ENCODE results near the gene SENP3.

The SENP3 gene

DNA sequence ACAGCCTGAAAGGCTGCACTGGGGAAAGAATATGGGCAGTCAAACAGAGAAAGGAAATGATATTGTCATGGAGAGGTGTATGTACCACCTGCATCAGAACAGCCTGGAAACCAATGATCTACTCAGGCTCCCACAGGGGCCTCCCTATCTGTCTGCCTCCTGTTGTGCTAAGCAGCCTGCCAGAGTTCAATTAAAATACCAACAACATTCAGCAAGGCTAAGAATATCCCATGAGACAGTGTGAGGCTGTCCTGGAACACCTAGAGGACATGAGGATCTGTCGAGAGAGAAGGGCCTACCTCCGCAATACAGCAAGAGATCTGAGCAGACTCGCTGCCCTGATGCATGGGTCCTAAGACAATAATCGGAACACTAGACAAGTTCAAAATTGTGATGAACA is 44.6 kb downstream of the SENP3 start:
- DNase-seq: no peak

DNA sequence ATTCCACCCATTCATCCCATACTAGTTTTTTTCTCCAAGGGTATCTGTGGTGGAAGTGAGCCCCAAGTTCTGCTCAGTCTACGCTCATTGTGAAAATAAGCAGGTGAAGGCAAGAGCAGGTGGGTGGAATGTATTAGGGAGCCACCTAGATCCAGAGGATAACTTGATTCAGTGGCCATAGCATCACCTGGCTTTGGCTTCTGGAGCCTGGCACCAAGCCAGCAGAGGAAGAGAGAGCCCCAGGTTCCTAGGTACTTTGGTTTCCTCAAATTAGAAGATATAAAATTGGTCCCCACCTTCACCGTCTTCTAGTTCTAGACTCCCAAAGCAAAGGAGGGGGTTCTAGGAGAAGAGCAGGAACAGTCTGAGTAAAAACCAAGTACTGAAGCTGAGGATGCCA is 48.9 kb downstream of the SENP3 start:
- no peak for DNase-seq

DNA sequence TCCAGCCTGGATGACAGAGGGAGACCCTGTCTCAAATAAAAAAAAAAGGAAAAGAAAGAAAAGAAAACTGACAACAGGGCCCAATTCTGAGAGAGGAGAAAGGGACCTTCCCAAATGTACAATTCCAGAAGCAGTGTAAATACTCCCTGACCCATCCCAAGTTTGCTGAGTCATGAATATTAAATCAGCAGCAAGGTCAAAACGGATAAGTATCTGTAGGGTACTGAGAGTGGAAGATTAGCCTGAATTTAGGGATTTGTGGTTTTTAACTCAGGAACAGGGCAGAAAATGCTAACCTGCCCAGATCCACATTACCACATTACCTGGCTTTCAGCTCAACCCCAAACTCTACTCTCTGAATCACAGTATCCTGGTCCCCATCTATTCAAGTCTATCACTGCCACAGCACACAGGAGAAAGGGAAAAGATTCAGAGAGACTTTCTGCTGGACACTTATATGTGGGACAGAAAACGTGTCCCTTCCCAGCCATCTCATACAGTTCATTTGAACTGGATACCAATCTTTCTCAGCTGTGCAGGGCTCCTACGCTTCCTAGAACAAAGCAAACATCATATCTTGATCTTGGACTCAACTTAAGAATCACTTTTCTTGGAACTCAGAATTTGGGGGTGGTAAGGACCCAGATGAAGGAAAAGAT is 50.0 kb downstream of the SENP3 start:
- no peak for DNase-seq

DNA sequence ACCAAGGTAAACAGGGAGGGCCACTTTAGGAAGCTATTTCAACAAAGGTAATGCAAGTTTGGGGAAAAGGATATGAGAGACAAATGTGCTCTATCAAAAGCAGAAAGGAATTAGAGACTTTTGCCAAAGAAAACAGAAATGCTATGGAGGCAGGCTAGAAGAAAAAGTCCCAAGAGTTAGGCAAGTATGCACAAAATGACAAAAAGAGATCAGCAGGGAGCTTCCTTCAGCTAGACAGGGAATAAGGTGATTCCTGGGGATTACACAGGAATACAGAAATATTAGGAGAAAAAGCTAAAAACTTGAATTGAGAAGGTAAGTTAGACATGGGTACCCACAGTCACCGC is 50.5 kb downstream of the SENP3 start:
- no peak for DNase-seq

- DNase-seq: no peak
These were observed 52.2 kb downstream of the SENP3 start for GRCh38 chr17:7613769-7614424.

DNA sequence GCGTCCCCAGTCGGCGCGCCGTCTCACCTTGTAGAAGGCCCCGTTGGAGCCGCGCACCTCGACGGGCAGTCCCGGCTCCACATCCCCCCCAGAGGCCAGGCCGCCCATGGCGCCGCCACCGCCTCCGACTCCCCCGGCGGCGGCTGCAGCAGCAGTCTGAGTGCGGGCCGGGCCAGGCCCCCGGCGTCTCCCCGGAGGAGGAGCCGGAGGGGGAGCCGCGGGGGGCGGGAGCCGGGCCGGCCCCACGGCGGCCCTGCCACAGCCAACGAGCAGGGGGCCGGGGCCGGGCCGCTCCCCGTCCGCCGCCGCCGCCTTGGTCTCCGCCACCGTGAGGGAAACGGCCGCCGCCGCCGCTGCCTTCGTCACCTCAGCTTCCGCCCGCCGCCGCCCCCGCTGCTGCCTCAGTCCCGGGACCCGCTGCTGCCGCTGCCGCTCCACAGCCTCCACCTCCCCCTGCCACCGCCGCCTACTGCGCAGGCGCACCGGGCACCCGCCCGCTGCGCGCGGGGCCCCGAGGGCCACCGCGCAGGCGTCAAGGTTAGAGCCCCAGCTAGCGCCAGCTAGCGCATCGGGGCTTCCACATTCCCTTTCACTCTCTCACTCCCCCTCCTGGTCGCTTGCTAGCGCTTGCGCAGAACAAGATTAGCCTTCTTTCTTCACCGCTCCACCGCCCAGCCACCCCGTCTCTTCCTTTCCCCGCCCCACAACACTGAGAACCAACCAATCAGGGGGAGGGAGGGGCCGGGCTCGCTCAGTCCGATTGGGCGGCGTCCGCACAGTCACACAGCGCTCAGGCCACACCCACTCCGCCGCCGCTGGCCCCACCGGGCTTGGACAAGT is 52.9 kb downstream of the SENP3 start, which contains the start of gene FXR2:
Gene FXR2 (minus strand): TSS at position 473 of the 840 bp plus-strand sequence. CDS start 365 bp downstream, at position 108.
- peak; percentile 100 for DNase-seq

DNA sequence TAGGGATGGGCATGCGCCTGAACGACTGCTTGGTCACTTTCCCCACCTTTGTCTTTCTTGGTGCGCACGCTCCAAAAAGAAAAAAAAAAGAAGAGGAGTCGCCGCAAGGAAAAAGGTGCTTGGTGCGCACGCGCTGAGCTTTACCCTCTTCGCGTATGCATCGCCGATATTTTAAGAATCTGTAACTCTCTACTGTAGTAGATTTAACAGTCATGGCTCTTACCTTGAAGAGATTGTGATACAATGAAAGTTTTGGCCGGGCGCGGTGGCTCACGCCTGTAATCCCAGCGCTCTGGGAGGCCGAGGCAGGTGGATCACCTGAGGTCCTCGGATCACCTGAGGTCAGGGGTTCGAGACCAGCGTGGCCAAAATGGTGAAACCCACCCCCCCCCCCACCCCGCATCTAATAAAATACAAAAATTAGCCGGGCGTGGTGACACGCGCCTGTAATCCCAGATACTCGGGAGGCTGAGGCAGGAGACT is 53.6 kb downstream of the SENP3 start:
- DNase-seq: no peak

DNA sequence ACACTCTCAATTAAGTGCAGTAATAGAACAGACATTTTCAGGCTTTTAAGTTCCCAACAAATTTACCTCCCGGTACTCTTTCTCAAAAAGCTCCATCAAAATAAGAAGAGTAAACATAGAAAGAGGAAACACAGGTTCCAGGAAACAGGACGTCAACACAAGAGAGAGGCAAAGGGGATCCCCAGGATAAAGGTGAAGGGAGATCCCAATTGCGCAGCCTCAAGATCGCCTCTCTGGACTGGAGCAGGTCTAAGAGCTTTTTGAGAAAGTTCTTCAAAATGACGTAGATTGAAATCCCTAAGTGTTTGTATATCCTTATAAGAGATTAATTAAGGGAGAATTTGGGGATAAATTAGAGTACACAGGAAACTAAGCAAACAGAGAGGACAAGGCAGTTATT is 56.9 kb downstream of the SENP3 start:
- DNase-seq: no peak

GRCh38 chr17:7620835-7621234 is 59.1 kb downstream of the SENP3 start:
- no peak for DNase-seq

All from DMS53 (cell line).